NCI-H524 treated with DMSO at 0.1 percent for 48 hours (cell line): ENCODE data around the gene SYNRG.
"Not testable (repeated sequence)": the region's sequence is repeated elsewhere in the genome, so short reads cannot be mapped to it uniquely, and the experiment has no call there.

ENCODE experiments used
- DNase-seq: peaks from one replicate; lab custom pipeline; 2025; lab: John Stamatoyannopoulos, UW

SYNRG gene

DNA sequence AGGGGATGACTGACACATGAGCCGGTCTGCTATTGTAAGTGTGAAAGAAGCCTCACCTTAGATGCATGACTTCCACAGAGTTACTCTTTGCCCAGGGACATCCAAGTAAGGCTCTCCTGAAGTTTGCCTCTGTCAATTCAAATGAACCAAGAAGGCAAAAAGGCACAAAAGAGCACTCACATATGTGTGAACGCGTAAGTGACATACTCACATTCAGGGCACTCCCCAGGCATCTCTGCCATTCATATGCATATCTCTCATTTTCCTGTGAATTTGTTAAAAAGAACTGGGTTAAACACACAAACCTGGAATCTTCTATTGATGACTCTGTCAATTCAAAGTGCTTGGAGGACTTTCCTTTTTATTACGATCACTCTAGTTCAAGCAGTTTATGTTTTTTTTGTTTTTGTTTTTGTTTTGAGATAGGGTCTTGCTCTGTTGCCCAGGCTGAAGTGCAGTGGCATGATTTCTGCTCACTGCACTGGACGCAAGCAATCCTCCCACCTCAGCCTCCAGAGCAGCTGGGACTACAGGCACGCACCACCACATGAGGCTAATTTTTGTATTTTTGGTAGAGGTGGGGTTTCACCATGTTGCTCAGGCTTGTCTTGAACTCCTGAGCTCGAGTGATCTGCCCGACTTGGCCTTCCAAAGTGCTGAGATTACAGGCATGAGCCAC, 70.1 kb downstream of the SYNRG start:
- no peak for DNase-seq

- no peak for DNase-seq
These were observed 73.3 kb downstream of the SYNRG start for GRCh38 chr17:37535906-37536305.

GRCh38 chr17:37532756-37533155, 76.5 kb downstream of the SYNRG start:
- DNase-seq = no peak

- DNase-seq = no peak
These were observed 78.8 kb downstream of the SYNRG start for GRCh38 chr17:37530420-37530819.

GRCh38 chr17:37527249-37527851, 81.9 kb downstream of the SYNRG start:
- no peak for DNase-seq

GRCh38 chr17:37523715-37524219, 85.5 kb downstream of the SYNRG start:
- no peak for DNase-seq

- DNase-seq = no peak
These were observed 87.4 kb downstream of the SYNRG start for GRCh38 chr17:37521821-37522220.

DNA sequence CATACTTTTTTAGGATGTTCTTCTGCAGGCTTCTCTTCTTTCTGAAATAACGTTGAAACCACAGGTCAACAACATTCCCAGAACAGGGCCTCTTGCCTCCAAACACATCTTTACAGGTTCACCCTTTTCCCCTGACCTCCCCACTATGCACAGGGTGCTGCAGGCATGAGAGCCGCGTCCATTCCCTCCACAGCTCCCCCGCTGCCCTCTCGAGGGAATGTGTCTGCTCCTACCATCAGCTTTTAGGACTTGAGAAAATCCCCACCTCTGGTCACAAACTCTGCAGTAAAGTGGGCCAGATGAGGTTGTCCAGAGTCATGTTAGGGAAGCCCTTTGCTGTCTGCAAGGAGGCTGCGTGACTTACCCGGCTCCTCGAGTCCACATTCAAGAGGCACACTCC, 89.0 kb downstream of the SYNRG start:
- DNase-seq = no peak

DNA sequence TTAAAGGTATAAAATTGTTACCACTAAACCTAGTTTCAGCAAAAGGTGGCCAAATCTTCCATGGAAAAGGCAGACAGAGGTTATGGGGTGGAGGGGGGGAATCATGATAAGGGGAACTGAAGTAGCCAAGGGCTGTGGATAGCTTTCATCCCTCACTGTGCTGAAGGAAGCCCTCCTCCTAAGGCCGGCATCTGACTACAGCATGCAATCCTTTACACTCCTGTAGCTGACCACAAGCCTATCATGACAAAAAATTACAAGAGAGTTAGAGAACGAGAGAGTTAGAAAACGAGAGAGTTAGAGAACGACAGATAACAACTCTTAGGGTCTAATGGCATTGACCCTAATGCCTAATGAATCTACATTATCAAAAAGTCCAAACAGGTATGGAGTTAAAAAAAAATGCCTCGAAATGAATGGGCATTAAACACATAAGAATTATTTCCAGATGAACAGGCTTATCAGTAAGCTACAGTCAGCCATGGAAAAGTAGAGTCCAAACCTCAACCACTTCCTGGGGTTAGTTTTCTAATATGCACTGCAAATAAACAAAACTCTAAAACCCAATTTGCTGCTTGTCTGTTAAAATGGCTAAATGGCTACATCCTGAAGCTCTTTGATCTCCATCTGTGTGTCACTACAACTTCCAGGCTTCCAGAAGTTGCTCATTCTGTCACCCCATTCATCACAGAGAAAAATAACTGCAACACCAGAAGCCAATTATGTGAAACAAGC, 89.8 kb downstream of the SYNRG start:
- no peak for DNase-seq

GRCh38 chr17:37518826-37519225, 90.4 kb downstream of the SYNRG start:
- DNase-seq = no peak

- no peak for DNase-seq
These were observed 91.3 kb downstream of the SYNRG start for GRCh38 chr17:37517881-37518280.

DNA sequence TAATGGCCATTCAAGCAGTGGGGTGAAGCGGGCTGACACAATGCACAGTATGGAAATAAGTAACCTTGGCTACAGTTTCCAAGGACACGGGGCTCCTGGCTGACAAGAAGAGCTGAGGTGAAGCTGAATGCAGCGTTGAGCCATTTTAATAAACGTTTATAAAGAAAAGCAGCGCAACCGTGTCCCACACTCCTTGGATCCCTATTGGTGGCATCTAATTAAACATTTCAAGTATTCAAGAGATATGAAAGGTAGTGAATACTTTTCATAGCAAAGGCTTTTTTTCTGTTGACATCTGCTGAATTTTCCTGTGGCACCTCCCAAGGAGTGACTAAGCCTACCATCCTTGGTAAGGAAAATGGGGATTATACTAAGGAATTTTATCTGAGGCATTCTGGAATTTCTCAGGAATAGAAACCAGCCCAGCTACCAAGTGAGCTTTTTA, 93.1 kb downstream of the SYNRG start:
- no peak for DNase-seq

- no peak for DNase-seq
These were observed 95.5 kb downstream of the SYNRG start for GRCh38 chr17:37513711-37514110.

DNA sequence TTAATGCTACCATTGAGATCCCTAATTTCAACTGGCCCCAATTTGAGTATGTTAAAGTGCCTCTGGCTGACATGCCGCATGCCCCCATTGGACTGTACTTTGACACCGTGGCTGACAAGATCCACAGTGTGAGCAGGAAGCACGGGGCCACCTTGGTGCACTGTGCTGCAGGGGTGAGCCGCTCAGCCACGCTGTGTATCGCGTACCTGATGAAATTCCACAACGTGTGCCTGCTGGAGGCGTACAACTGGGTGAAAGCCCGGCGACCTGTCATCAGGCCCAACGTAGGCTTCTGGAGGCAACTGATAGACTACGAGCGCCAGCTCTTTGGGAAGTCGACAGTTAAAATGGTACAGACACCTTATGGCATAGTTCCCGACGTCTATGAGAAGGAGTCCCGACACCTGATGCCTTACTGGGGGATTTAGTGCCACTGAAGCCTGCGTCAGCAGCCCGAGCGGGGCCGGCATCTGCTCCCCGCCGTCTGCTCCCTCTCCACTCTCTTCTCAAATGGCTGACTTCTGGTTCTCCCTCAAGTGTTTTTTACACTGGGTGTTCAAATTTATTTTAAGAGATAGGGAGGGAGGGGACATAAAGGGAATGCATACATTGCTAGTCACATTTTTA, 96.7 kb downstream of the SYNRG start:
- DNase-seq = peak; percentile 99

DNA sequence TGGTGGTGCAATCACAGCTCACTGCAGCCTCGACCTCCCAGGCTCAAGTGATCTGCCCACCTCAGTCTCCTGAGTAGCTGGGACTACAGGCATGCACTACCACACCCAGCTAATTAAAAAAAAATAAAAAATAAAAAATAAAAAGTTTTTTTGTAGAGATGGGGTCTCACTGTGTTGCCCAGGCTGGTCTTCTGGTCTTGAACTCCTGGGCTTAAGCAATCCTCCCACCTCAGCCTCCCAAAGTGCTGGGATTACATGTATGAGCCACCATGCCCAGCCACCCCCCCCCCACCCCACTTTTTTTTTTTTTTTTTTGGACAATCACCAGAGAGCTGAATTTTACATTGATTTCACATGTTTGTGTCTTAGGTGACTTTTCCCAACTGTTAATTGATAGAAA, 97.6 kb downstream of the SYNRG start:
- not testable (repeated sequence) for DNase-seq

DNA sequence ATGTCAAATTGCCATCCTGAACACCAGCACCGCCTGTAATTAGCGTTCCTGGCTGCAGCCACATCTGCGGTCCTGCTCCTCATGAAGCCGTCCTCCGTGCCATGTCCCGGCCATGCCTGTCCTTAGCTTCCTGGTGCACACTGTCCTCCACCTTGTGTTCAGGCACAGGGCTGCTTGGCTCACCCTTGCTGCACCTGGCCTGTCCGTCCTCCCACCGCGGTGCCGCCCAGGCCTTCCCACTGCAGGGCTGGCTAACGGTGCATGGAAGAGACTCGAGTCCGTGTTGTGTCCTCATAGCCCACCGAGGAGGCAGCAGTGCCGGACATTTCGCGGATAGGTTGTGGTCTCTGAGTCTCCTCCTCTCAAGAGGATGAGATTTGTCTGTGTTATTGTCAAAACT, 99.2 kb downstream of the SYNRG start:
- DNase-seq = no peak

DNA sequence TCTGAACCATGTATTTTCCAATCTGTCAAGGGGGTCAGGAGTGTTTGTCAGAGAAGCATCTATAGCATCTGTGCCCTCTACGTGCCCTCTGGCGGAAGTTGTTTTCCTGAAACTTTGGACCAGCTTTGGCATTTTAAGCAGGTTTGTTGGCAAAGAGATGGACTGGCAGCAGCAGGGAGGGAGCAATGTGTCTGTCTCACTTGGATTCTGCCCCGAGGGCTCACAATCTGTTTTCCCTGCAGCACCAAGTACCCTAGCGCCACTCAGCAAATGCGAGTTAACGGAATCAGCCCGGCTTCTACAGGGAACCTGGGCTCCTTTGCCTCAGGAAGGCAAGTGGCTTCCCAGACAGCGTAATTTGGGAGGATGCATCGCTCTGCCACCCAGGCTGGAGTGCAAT, 102.1 kb downstream of the SYNRG start:
- peak; percentile 55 for DNase-seq

- DNase-seq = peak; percentile 74
These were observed 102.5 kb downstream of the SYNRG start for GRCh38 chr17:37506678-37507077.

GRCh38 chr17:37505333-37505732, 103.9 kb downstream of the SYNRG start:
- DNase-seq = no peak

DNA sequence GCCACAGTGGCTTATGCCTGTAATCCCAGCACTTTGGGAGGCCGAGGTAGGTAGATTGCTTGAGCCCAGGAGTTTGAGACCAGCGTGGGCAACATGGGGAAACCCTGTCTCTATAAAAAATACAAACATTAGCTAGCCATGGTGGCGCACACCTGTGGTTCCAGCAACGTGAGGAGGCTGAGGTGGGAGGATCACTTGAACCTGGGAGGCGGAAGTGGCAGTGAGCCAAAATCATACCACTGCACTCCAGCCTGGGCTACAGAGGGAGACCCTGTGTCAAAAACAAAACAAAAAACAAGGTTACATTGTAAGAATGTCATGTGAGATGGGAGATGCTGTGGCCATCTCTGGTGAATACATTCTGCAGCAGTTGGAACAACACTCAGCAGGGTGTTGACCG, 106.1 kb downstream of the SYNRG start:
- no peak for DNase-seq

DNA sequence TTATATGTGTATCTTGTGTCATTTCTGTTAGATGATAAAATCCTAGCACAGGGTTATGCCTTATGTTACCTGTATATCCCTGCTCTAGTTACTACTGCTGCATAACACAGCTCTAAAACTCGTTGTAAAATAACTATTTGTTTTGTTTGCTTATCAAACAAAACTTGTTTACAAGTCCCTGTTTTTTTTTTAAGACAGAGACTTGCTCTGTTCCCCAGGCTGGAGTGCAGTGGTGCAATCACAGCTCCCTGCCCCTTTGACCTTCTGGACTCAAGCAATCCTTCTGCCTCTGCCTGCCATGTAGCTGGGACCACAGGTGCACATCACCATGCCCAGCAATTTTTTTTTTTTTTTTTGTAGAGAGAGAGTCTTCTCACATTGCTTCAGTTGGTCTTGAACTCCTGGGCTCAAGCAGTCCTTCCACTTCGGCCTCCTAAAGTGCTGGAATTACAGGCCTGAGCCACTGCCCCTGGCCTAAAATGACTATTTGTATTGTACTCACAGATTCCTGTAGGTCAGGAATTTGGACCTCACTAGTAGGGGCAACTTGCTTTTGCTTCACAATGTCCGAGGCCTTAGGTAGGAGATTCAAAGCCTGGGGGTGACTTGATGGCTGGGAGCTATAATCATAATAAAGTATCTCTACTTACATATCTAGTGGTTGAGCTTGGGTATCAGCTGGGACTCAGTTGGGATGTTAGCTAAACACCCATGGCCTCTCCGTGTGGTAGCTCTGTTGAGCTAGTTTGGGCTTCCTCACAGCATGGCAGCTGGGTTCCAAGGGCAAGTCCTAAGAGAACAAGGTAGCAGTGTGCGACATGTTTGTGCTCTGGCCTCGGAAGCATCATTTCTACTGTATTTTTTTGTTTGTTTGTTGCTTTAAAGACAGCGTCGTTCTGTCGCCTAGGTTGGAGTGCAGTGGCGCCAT, 106.9 kb downstream of the SYNRG start:
- no peak for DNase-seq

- no peak for DNase-seq
These were observed 108.8 kb downstream of the SYNRG start for GRCh38 chr17:37500378-37500777.
